Fibroblast of lung (primary cell): ENCODE data around the gene NOS1AP. TPM values are rescaled to one million over a fixed set of nuclear protein-coding genes. Genes with fewer than 3 reads are reported as not detected.

Experiments used
- DNase-seq, 2 donors: peaks; one replicate each; pipeline versions ENCODE4 v3.0.0 to v3.0.0-alpha.2; 2010; ENCODE audit warnings: low read depth in 2 of 2
- H2AFZ ChIP-seq: 2 replicates; pipeline ENCODE4 v1.5.1; 2012; ENCODE audit warnings: low read length, control low read depth, inconsistent platforms
- H3K27ac ChIP-seq: 2 replicates; pipeline ENCODE4 v1.5.1; 2011; ENCODE audit warnings: low read length, control low read depth; ENCODE audit not compliant: insufficient read depth
- H3K27me3 ChIP-seq: 2 replicates; pipeline ENCODE4 v1.5.1; 2011; ENCODE audit warnings: mild to moderate bottlenecking, low read length; ENCODE audit not compliant: control insufficient read depth, insufficient read depth
- H3K36me3 ChIP-seq: 2 replicates; pipeline ENCODE4 v1.5.1; 2011; ENCODE audit warnings: low read length; ENCODE audit not compliant: control insufficient read depth, insufficient read depth
- H3K4me1 ChIP-seq: 2 replicates; pipeline ENCODE4 v1.5.1; 2011; ENCODE audit warnings: low read length; ENCODE audit not compliant: control insufficient read depth, insufficient read depth; ENCODE audit errors: extremely low read depth
- H3K4me2 ChIP-seq: 2 replicates; pipeline ENCODE4 v1.5.1; 2011; ENCODE audit warnings: low read length, control low read depth; ENCODE audit not compliant: insufficient read depth; ENCODE audit errors: extremely low read depth
- H3K4me3 ChIP-seq, 4 experiments: fragments of 200-600 bp in 1 of 4; sonication (generic) in 1 of 4; replicated peaks in 1 of 4; 2 replicates each; pipeline ENCODE4 v1.5.1; 2011 to 2016; ENCODE audit warnings: low read length in 4 of 4, low read depth in 3 of 4, mild to moderate bottlenecking in 3 of 4, control low read depth in 2 of 4, inconsistent platforms in 1 of 4, mixed read lengths in 1 of 4; ENCODE audit not compliant: insufficient read depth in 1 of 4; ENCODE audit errors: control extremely low read depth in 1 of 4
- H3K79me2 ChIP-seq: 2 replicates; pipeline ENCODE4 v1.5.1; 2012; ENCODE audit warnings: mild to moderate bottlenecking, low read length, inconsistent platforms; ENCODE audit not compliant: control insufficient read depth, insufficient read depth
- H3K9ac ChIP-seq: 2 replicates; pipeline ENCODE4 v1.5.1; 2011; ENCODE audit warnings: mild to moderate bottlenecking, low read length, control low read depth; ENCODE audit not compliant: insufficient read depth
- H3K9me3 ChIP-seq: 2 replicates; pipeline ENCODE4 v1.5.1; 2012; ENCODE audit warnings: low read depth, low read length; ENCODE audit not compliant: control insufficient read depth, insufficient read depth
- H4K20me1 ChIP-seq: 2 replicates; pipeline ENCODE4 v1.5.1; 2011; ENCODE audit warnings: low read length; ENCODE audit not compliant: control insufficient read depth, insufficient read depth; ENCODE audit errors: extremely low read depth
- CTCF ChIP-seq, 2 donors: IDR thresholded peaks in 1 of 2; conservative IDR thresholded peaks in 1 of 2; 1 replicate in 1 of 2; 2 replicates in 1 of 2; pipeline ENCODE4 v1.5.1; 2011 to 2012; ENCODE audit warnings: low read length in 2 of 2, control low read depth in 1 of 2, inconsistent platforms in 1 of 2, low read depth in 1 of 2, mild to moderate bottlenecking in 1 of 2
- EZH2 ChIP-seq: IDR thresholded peaks from 2 replicates; pipeline ENCODE4 v1.5.1; 2012; ENCODE audit warnings: low read length, control low read depth, mild to moderate bottlenecking; ENCODE audit errors: missing control alignments
- polyA plus RNA-seq, 2 donors: library from polyadenylated mRNA; depleted of rRNA in 1 of 2; stranded (reverse) in 1 of 2; unstranded in 1 of 2; fragments of >200 nt; gene quantifications; 2 replicates each; pipeline ENCODE4 v1.2.1, GENCODE V29; 2011 to 2012; ENCODE audit warnings: missing spikeins in 1 of 2
- total RNA-seq: library from RNA; depleted of rRNA; stranded (reverse); fragments of >200 nt; gene quantifications from 2 replicates; pipeline ENCODE4 v1.2.1, GENCODE V29; 2014

Gene NOS1AP
- total and polyA plus RNA-seq, 2 donors (not counting 1 experiment from before 2014, with no cell fraction given) = 0.14 to 0.17 TPM

DNA sequence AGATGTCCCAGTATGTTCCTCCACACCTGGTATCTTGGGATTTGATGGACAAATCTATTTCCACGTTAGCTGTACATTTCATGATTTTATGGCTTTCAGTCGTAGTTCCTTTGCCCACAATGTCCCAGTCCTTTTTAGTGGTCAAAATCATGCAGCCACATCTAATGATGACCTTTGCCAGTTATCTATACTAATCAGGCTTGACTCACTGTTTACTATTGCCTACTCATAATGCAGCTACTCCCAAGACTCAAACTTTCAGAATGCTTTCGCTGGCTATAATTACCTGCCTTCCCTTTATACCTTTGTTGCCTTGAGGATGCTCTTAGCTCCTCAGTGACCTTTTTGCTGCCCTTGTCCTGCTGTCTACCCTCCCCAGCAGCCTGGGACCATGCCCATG lies 6.4 kb downstream of the NOS1AP start:
- no peaks in the 10 kb centered on the region for H3K9me3 ChIP-seq
- no peak overlapping the region for H2AFZ ChIP-seq
- no peak overlapping the region for H3K9ac ChIP-seq
- no peak overlapping the region for H3K4me2 ChIP-seq
- no peaks in the 10 kb centered on the region for H3K79me2 ChIP-seq
- H3K4me1 ChIP-seq = no peaks in the 10 kb centered on the region
- H3K4me3 ChIP-seq = no peak overlapping the region
- H3K27ac ChIP-seq = no peak overlapping the region
- H4K20me1 ChIP-seq = no peaks in the 10 kb centered on the region
- no peak for TF ChIP-seq CTCF (conservative IDR thresholded peaks at IDR 0.05 in 1 of 2, IDR thresholded peaks at IDR 0.05 in 1 of 2; ENCODE audit: low read depth in 1 of 2, low read length in 2 of 2)
- TF ChIP-seq EZH2 = no peak
- H3K27me3 ChIP-seq = peaks cover 25% of the 10 kb centered on the region
- no peaks in the 10 kb centered on the region for H3K36me3 ChIP-seq
- DNase-seq = no peak

DNA sequence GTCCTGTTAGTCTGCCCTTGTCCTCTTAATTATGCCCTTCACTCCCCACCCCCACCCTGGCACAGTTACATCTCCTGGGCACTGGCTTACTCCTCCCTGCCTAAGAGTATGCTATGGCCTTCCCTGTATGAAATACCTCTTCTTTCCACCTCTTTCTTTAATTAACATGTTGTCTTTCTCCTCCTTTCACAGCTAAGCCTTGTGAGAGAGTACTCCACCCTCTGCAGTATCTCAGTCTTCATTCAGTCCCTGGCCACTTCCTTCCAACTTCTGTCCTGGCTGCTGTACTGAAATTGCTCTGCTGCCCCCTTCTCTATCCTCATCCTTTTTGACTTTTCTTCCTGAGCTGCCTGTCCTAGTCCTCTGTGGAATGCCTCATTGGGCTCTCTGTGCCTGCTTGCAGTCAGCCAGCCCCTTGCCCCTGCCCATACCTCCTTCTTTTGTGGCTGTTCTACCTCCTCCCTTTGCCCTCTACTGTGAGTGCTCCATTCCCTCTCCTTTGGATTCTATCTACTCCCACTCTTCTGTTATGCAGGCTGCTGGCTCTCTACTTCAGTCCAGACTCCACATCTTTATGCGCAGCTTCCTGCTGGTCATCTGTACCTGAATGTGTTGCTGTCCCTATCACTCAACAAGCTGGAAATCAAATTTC lies 8.3 kb downstream of the NOS1AP start:
- Histone ChIP-seq H3K79me2 (no peaks in the 10 kb centered on the region), H3K4me3 (no peak overlapping the region), H3K27me3 (peaks cover 9% of the 10 kb centered on the region), H3K4me2 (no peak overlapping the region), H3K27ac (no peak overlapping the region), H3K4me1 (no peaks in the 10 kb centered on the region), H2AFZ (no peak overlapping the region), H3K9ac (no peak overlapping the region), H3K9me3 (no peaks in the 10 kb centered on the region), H4K20me1 (no peaks in the 10 kb centered on the region), H3K36me3 (no peaks in the 10 kb centered on the region)
- no peak for TF ChIP-seq CTCF (conservative IDR thresholded peaks at IDR 0.05 in 1 of 2, IDR thresholded peaks at IDR 0.05 in 1 of 2; ENCODE audit: low read depth in 1 of 2, low read length in 2 of 2)
- no peak for TF ChIP-seq EZH2
- DNase-seq = no peak

GRCh38 chr1:162079030-162079429 lies 9.5 kb downstream of the NOS1AP start:
- Histone ChIP-seq H3K4me2 (no peak overlapping the region), H3K9me3 (no peaks in the 10 kb centered on the region), H3K9ac (no peak overlapping the region), H3K4me3 (no peak overlapping the region), H3K79me2 (no peaks in the 10 kb centered on the region), H3K27ac (no peak overlapping the region), H2AFZ (no peak overlapping the region), H4K20me1 (no peaks in the 10 kb centered on the region), H3K4me1 (no peaks in the 10 kb centered on the region), H3K36me3 (no peaks in the 10 kb centered on the region), H3K27me3 (peaks cover 7% of the 10 kb centered on the region)
- TF ChIP-seq EZH2 (no peak), CTCF (conservative IDR thresholded peaks at IDR 0.05 in 1 of 2, IDR thresholded peaks at IDR 0.05 in 1 of 2; ENCODE audit: low read depth in 1 of 2, low read length in 2 of 2) (no peak)
- no peak for DNase-seq
